Measurements from ENCODE around the gene RNF144B. TPM values are rescaled to one million over a fixed set of nuclear protein-coding genes. Genes with fewer than 3 reads are reported as not detected.

The RNF144B gene
- total and polyA plus RNA-seq, 5 donors: 7.1 to 17.3 (median 14.6) TPM

DNA sequence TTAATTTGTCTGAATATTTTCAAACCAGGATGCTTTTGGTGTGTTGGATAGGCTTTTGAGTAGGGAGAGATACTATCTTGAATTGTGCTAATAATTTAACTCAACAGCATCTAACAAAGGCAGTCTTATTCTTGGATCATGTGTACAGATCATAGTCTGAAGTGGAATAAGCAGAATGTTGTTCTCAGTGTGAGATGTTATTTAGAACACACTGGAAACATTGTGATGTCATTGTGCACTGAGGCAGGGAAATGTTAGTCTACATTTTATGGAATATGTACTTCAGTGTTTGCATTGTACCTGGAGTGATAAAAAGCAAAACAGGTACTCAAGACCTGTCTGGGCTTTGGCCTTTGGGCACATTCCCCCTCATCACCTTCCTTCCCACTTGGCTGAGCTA is 35.0 kb downstream of the RNF144B start:
- Histone ChIP-seq H3K4me3 (ENCODE audit: low read length) (no peak overlapping the region), H3K27ac (ENCODE audit: low read length) (no peak overlapping the region), H3K27me3 (ENCODE audit: control insufficient read depth, insufficient read depth) (no peaks in the 10 kb centered on the region), H3K9me3 (ENCODE audit: control insufficient read depth, low read length) (no peaks in the 10 kb centered on the region), H3K4me1 (ENCODE audit: control insufficient read depth, insufficient read depth, low read length) (no peaks in the 10 kb centered on the region)
- ATAC-seq (no peak), DNase-seq (no peak)
- intact Hi-C loops (cut with DNase I): no loop called here

DNA sequence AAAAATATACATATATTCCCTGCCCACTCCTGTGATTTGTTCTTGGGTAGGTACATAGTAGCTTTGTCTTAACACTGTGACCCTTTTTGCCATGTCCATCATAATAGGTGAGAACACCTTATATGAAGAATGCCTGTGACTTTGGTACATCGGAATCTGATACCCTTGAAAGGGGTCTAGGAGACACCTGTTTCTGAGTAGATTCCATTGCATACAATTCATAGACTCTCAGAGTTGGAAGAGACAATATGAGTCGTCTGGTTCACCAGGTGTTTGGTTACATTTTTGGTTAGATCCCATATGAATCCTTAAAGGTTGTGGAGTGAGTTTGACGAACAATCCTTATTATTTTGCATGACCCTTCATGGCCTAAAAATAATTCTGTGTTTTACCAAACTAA is 36.3 kb downstream of the RNF144B start:
- Histone ChIP-seq H3K4me3 (ENCODE audit: low read length) (no peak overlapping the region), H3K27me3 (ENCODE audit: control insufficient read depth, insufficient read depth) (no peaks in the 10 kb centered on the region), H3K4me1 (ENCODE audit: control insufficient read depth, insufficient read depth, low read length) (no peaks in the 10 kb centered on the region), H3K9me3 (ENCODE audit: control insufficient read depth, low read length) (no peaks in the 10 kb centered on the region), H3K27ac (ENCODE audit: low read length) (no peak overlapping the region)
- 78% methylated on average over 3 of the region's 3 CpGs for whole genome bisulfite sequencing
- no peak for DNase-seq
- no peak for ATAC-seq
- intact Hi-C loops (cut with DNase I): no loop called here

DNA sequence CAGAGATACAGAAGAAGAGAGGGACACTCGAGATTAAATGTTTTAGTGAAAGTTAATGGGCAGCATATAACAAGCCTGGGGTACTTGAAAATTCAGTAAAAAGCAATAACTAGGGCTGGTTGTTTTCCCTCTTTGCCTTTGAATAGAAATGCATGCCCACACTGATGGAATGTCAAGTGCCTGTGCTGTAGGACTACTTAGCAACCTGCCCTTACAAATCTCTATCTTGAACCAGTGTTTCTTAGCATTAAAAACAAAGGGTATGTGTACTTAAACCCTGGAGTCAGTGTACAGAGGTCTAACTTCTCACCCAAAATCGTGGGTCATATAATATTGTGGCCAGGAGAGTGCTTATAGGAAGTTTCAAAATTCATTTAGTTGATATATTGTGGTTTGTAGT is 37.1 kb downstream of the RNF144B start:
- intact Hi-C loops (cut with DNase I): no loop called here
- Histone ChIP-seq H3K27ac (ENCODE audit: low read length) (no peak overlapping the region), H3K4me1 (ENCODE audit: control insufficient read depth, insufficient read depth, low read length) (no peaks in the 10 kb centered on the region), H3K4me3 (ENCODE audit: low read length) (no peak overlapping the region), H3K27me3 (ENCODE audit: control insufficient read depth, insufficient read depth) (no peaks in the 10 kb centered on the region), H3K9me3 (ENCODE audit: control insufficient read depth, low read length) (no peaks in the 10 kb centered on the region)
- 63% methylated on average over 2 of the region's 2 CpGs for WGBS
- DNase-seq: no peak
- no peak for ATAC-seq

DNA sequence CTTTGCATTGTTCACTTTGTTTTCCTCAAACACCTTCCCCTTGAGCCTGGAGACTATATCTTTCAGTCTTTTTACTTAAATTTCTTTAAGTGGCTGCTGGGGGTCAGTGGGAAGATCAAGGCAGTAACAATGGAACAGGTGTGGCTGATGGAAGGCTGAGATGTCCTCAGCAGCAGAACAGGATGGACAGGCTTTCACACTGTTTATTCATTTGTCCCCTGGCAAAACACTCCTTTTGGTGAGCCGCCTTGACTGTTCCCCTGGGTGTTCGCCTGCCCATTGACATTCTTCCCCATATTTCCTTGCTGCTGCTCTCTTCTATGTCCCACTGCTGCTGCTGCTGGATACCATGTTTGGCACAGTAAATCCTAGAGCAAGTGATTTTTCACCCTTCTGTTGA is 38.1 kb downstream of the RNF144B start:
- Histone ChIP-seq H3K9me3 (ENCODE audit: control insufficient read depth, low read length) (no peaks in the 10 kb centered on the region), H3K4me3 (ENCODE audit: low read length) (no peak overlapping the region), H3K4me1 (ENCODE audit: control insufficient read depth, insufficient read depth, low read length) (no peaks in the 10 kb centered on the region), H3K27ac (ENCODE audit: low read length) (no peak overlapping the region), H3K27me3 (ENCODE audit: control insufficient read depth, insufficient read depth) (no peaks in the 10 kb centered on the region)
- 91% methylated on average over 2 of the region's 2 CpGs for WGBS
- DNase-seq (no peak), ATAC-seq (no peak)
- intact Hi-C loops (cut with DNase I): no loop called here

DNA sequence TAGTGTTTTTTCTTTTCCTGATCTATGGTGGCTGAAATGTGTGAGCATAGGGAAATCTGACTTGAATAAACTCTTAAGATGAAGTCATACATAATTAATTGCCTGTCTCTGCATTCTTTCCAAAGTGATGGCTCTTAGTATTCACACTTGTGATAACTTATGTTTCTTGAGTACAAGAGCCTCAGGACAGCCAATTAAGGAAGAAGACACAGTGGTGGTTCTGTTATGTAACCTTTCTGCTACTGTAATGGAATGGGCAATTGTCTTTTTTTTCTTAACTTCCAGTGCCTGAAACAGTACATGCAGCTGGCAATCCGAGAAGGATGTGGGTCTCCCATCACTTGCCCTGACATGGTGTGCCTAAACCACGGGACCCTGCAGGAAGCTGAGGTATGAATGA is 40.1 kb downstream of the RNF144B start:
- Histone ChIP-seq H3K27ac (ENCODE audit: low read length) (no peak overlapping the region), H3K9me3 (ENCODE audit: control insufficient read depth, low read length) (no peaks in the 10 kb centered on the region), H3K4me3 (ENCODE audit: low read length) (no peak overlapping the region), H3K27me3 (ENCODE audit: control insufficient read depth, insufficient read depth) (no peaks in the 10 kb centered on the region), H3K4me1 (ENCODE audit: control insufficient read depth, insufficient read depth, low read length) (no peaks in the 10 kb centered on the region)
- WGBS: 67% methylated on average over 2 of the region's 2 CpGs
- DNase-seq (no peak), ATAC-seq (no peak)
- intact Hi-C loops (cut with DNase I): no loop called here

DNA sequence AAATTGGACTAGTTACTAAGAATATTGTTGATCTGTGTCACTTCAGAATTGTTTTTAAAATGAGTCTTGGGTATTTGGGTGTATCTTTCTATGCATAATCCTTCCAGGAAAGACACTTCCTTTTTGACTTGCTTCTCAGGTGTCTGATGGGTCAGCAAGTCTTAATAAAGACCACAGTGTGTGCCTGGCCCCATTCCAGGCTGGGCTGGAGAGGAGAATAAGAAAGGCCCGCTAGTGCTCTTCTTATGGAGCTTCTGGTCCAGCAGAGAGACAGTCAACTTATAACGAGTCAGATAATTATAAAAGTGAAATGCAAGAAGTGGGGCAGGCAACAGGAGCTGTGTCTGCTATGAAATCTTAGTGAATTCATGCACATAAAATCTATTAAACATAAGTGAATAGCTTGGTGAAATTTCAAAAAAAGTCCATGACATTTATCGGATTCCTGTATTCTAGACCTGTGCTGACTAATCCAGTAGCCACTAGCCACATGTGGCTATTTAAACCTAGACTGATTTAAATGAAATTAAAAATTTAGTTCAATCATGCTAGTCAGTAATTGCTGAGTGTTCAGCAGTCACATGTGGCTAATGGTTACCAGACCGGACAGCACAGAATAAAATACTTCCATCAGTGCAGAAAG is 42.6 kb downstream of the RNF144B start:
- no peak overlapping the region for H3K4me3 ChIP-seq (ENCODE audit: low read length)
- intact Hi-C loops (cut with DNase I): loop anchor here in 1 of 4 donors (5.0 kb wide), 1 partner anchor 68 kb away; no protein-coding TSS in a partner anchor
- DNase-seq: no peak
- H3K4me1 ChIP-seq (ENCODE audit: control insufficient read depth, insufficient read depth, low read length): no peaks in the 10 kb centered on the region
- ATAC-seq: no peak
- H3K27ac ChIP-seq (ENCODE audit: low read length): no peak overlapping the region
- no peaks in the 10 kb centered on the region for H3K9me3 ChIP-seq (ENCODE audit: control insufficient read depth, low read length)
- H3K27me3 ChIP-seq (ENCODE audit: control insufficient read depth, insufficient read depth): no peaks in the 10 kb centered on the region
- WGBS: 70% methylated on average over 4 of the region's 4 CpGs

DNA sequence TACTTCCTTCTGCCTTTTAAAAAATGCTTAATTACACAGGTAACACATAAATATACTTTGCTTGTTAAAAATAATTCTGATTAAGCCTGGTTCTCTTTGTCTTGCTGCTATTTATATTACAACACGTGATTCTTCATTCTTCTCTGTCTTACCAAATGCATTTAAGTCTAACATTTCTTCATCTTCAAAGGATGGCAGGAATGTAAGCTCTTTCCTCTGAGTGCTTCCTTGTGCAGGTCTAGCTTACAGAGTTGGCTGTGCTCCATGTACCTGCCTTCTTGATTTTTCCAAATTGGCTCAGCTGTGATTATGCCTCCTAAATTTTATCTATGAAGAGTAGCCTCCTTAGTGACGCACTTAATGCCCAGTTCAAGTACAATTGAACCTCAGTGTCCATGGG is 44.4 kb downstream of the RNF144B start:
- H3K4me1 ChIP-seq (ENCODE audit: control insufficient read depth, insufficient read depth, low read length): no peaks in the 10 kb centered on the region
- H3K27me3 ChIP-seq (ENCODE audit: control insufficient read depth, insufficient read depth): no peaks in the 10 kb centered on the region
- no peak for DNase-seq
- H3K27ac ChIP-seq (ENCODE audit: low read length): no peak overlapping the region
- intact Hi-C loops (cut with DNase I): loop anchor here in 1 of 4 donors (5.0 kb wide), 1 partner anchor 66 kb away; no protein-coding TSS in a partner anchor
- WGBS: 65% methylated on average over 2 of the region's 2 CpGs
- no peak overlapping the region for H3K4me3 ChIP-seq (ENCODE audit: low read length)
- ATAC-seq: no peak
- no peaks in the 10 kb centered on the region for H3K9me3 ChIP-seq (ENCODE audit: control insufficient read depth, low read length)

DNA sequence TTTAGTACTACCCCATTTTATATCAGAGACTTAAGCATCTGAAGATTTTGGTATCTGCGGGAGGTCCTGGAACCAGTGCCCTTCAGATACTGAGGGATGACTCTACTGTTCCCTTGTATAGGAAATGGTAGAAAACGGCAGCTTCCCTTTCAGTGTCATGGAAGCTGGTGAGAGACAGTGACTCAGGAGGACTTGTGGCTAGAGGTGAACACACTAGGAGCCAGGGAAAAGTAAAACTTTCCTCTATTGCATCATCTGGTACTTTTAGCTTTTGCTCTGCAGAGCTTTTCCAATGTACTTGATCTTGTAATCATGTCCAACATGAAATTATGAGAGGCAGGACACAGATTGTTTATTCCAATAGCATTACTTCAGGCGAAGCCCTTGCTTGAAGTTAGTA is 45.0 kb downstream of the RNF144B start:
- no peaks in the 10 kb centered on the region for H3K4me1 ChIP-seq (ENCODE audit: control insufficient read depth, insufficient read depth, low read length)
- no peaks in the 10 kb centered on the region for H3K9me3 ChIP-seq (ENCODE audit: control insufficient read depth, low read length)
- ATAC-seq (no peak), DNase-seq (no peak)
- 80% methylated on average over 3 of the region's 3 CpGs for WGBS
- intact Hi-C loops (cut with DNase I): loop anchor here in 1 of 4 donors (5.0 kb wide), 1 partner anchor 65 kb away; no protein-coding TSS in a partner anchor
- H3K27ac ChIP-seq (ENCODE audit: low read length): no peak overlapping the region
- H3K27me3 ChIP-seq (ENCODE audit: control insufficient read depth, insufficient read depth): no peaks in the 10 kb centered on the region
- no peak overlapping the region for H3K4me3 ChIP-seq (ENCODE audit: low read length)

DNA sequence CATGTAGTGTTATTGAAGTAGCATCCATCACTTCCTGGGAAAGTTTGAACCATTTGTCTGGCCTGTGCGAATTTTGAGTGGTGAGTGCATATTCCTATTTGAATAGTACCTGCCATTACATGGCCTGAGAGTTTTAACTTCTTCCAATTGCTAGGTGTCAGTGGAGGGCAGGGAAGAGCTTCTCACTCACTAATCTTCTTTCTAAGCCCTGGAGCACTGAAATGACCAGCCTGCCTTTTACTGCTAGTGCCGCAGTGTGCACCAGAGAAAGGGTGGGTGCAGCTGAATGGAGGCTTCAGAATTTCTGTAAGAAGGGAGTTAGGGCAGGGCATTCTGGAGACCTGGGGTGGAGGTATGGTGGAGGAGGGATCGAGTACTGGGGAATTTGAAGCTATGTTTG is 45.5 kb downstream of the RNF144B start:
- DNase-seq (no peak), ATAC-seq (no peak)
- WGBS: 83% methylated on average over 3 of the region's 3 CpGs
- Histone ChIP-seq H3K27ac (ENCODE audit: low read length) (no peak overlapping the region), H3K4me1 (ENCODE audit: control insufficient read depth, insufficient read depth, low read length) (no peaks in the 10 kb centered on the region), H3K27me3 (ENCODE audit: control insufficient read depth, insufficient read depth) (no peaks in the 10 kb centered on the region), H3K4me3 (ENCODE audit: low read length) (no peak overlapping the region), H3K9me3 (ENCODE audit: control insufficient read depth, low read length) (no peaks in the 10 kb centered on the region)
- intact Hi-C loops (cut with DNase I): loop anchor here in 1 of 4 donors (5.0 kb wide), 1 partner anchor 65 kb away; no protein-coding TSS in a partner anchor

DNA sequence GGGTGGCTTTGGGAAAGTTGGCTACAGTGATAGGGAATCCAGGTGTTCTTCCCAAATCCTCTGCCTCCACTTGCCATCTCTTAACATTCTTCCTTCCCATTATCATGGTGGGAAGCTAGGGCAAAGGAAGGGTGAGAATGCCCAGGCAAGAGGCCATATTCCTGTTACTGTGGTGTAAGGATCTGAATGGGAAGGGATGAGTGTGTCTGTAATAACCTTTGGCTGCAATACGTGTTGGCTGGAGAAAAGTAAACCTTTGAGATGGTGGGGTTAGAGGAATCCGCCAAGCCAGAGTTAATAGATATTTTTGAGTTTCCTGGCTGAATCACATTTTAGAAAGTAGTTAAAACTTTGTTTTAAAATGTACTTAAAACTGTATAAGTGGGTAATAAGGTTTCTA is 45.9 kb downstream of the RNF144B start:
- WGBS: 84% methylated on average over 2 of the region's 2 CpGs
- H3K4me3 ChIP-seq (ENCODE audit: low read length): no peak overlapping the region
- no peak for DNase-seq
- H3K27me3 ChIP-seq (ENCODE audit: control insufficient read depth, insufficient read depth): no peaks in the 10 kb centered on the region
- H3K9me3 ChIP-seq (ENCODE audit: control insufficient read depth, low read length): no peaks in the 10 kb centered on the region
- intact Hi-C loops (cut with DNase I): loop anchor here in 1 of 4 donors (5.0 kb wide), 1 partner anchor 64 kb away; no protein-coding TSS in a partner anchor
- H3K27ac ChIP-seq (ENCODE audit: low read length): no peak overlapping the region
- no peaks in the 10 kb centered on the region for H3K4me1 ChIP-seq (ENCODE audit: control insufficient read depth, insufficient read depth, low read length)
- ATAC-seq: no peak

DNA sequence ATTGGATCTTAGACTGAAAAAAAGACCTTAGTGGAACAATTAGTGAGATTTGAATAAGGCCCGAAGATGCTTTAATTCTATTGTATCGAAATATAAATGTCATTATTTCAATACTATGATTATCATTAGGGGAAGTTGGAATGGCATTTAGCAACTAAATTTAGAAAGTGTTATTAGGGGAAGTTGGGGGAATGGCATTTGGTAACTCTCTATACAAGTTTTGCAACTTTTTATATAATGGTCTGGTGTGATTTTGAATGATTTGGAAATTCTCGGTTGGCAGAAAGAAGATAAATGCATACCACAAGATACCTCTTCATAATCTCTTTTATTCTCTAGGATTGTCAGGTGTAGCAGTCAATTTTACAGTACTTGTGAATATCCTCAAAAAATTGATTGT is 49.2 kb downstream of the RNF144B start:
- H3K27me3 ChIP-seq (ENCODE audit: control insufficient read depth, insufficient read depth): no peaks in the 10 kb centered on the region
- intact Hi-C loops (cut with DNase I): no loop called here

DNA sequence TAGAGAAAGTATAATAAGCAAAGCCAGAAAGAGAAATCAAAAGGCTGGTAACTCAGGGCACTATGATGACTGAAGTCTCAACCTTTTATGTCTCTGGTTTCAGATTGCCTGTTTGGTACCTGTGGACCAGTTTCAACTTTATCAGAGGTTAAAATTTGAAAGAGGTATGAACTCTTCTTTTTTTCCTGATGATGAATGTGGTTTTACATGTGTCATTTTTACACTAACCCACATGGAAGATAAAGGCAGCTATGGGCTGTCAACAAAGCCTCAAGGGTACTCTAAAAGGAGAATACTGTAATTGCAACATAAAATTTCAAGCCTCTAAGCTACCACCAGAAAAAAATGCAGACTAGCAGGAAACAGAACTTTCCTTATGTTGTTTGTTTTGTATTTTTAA is 52.4 kb downstream of the RNF144B start:
- intact Hi-C loops (cut with DNase I): no loop called here
- DNase-seq: no peak
- peaks cover 2% of the 10 kb centered on the region for H3K4me1 ChIP-seq (ENCODE audit: control insufficient read depth, insufficient read depth, low read length)
- no peak overlapping the region for H3K4me3 ChIP-seq (ENCODE audit: low read length)
- no peaks in the 10 kb centered on the region for H3K27me3 ChIP-seq (ENCODE audit: control insufficient read depth, insufficient read depth)
- H3K9me3 ChIP-seq (ENCODE audit: control insufficient read depth, low read length): no peaks in the 10 kb centered on the region
- no peak overlapping the region for H3K27ac ChIP-seq (ENCODE audit: low read length)
- ATAC-seq: no peak

More for the DNA sequence above, 49.2 kb downstream of the RNF144B start:
- 86% methylated on average over 3 of the region's 3 CpGs for WGBS
- Histone ChIP-seq H3K4me3 (ENCODE audit: low read length) (no peak overlapping the region), H3K4me1 (ENCODE audit: control insufficient read depth, insufficient read depth, low read length) (peaks cover 2% of the 10 kb centered on the region), H3K27ac (ENCODE audit: low read length) (no peak overlapping the region), H3K9me3 (ENCODE audit: control insufficient read depth, low read length) (no peaks in the 10 kb centered on the region)
- ATAC-seq (no peak), DNase-seq (no peak)
